Neural cell (in vitro differentiated cells): ENCODE measurements around the gene CEACAM19.

Experiments
- CTCF ChIP-seq: fragments of 450-650 bp; IDR thresholded peaks from 2 replicates; pipeline ENCODE4 v1.5.1; 2014; ENCODE audit warnings: antibody characterized with exemption, mild to moderate bottlenecking, moderate library complexity; ENCODE audit not compliant: poor library complexity, severe bottlenecking
- EP300 ChIP-seq: fragments of 450-650 bp; conservative IDR thresholded peaks from 2 replicates; pipeline ENCODE4 v1.6.1; 2014; ENCODE audit warnings: antibody characterized with exemption, mild to moderate bottlenecking, moderate library complexity; ENCODE audit not compliant: poor library complexity, severe bottlenecking
- POLR2AphosphoS5 ChIP-seq: IDR thresholded peaks from 2 replicates; pipeline ENCODE4 v1.6.1; 2012
- RAD21 ChIP-seq: fragments of 450-650 bp; conservative IDR thresholded peaks from 2 replicates; pipeline ENCODE4 v1.6.1; 2014; ENCODE audit warnings: antibody characterized with exemption, mild to moderate bottlenecking, moderate library complexity
- REST ChIP-seq: IDR thresholded peaks from 2 replicates; pipeline ENCODE4 v1.6.1; 2012; ENCODE audit warnings: borderline replicate concordance
- SMC3 ChIP-seq: fragments of 450-650 bp; conservative IDR thresholded peaks from 2 replicates; pipeline ENCODE4 v1.6.1; 2014; ENCODE audit warnings: antibody characterized with exemption, mild to moderate bottlenecking, moderate library complexity; ENCODE audit not compliant: poor library complexity
- TAF1 ChIP-seq: IDR thresholded peaks from 2 replicates; pipeline ENCODE4 v1.6.1; 2012; ENCODE audit warnings: low read depth

- TF ChIP-seq REST (no peak), CTCF (no peak), POLR2AphosphoS5 (no peak), EP300 (no peak), RAD21 (no peak), TAF1 (no peak), SMC3 (no peak)
Observed at GRCh38 chr19:44627631-44628030, 43.7 kb upstream of the CEACAM19 start.
